PC-3 (cell line): ENCODE data around the gene ZIK1. TPM values are rescaled to one million over a fixed set of nuclear protein-coding genes. Genes with fewer than 3 reads are reported as not detected.

Source experiments
- ATAC-seq: fragments of 200-7000 bp; cut with Tn5 transposase; 2 replicates; pipeline ENCODE4 v1.9.1; 2020; ENCODE audit warnings: mild to moderate bottlenecking, moderate library complexity
- BruUV-seq: library from RNA; stranded (reverse); fragments of 400-500 nt; replicated peaks from 2 replicates; lab custom pipeline; 2021; lab: Mats Ljungman, UMichigan
- CTCF ChIA-PET: fragments of 300-600 bp; sonication (Branson Sonifier 250); formaldehyde crosslinking; loops from one replicate; lab custom pipeline; 2022; ENCODE audit warnings: antibody characterized with exemption; lab: Charles Lee
- POLR2A ChIA-PET: fragments of 300-600 bp; sonication (Branson Sonifier 250); formaldehyde crosslinking; loops from one replicate; lab custom pipeline; 2022; ENCODE audit warnings: antibody characterized with exemption; ENCODE audit not compliant: unreplicated experiment; lab: Charles Lee
- DNase-seq: peaks from one replicate; pipeline ENCODE4 v3.0.0-alpha.2; 2015
- H2AFZ ChIP-seq: fragments of 300-600 bp; sonication (generic); 2 replicates; pipeline ENCODE4 v1.6.0; 2016; ENCODE audit warnings: antibody characterized with exemption, low read length
- H3F3A ChIP-seq: fragments of 300-600 bp; sonication (generic); one replicate; pipeline ENCODE4 v1.6.0; 2017; ENCODE audit warnings: antibody characterized with exemption, low read length, control low read depth, mild to moderate bottlenecking; ENCODE audit not compliant: unreplicated experiment
- H3K27ac ChIP-seq: fragments of 300-600 bp; sonication (generic); 2 replicates; pipeline ENCODE4 v1.5.1; 2016; ENCODE audit warnings: mild to moderate bottlenecking, low read length
- H3K27me3 ChIP-seq: fragments of 300-600 bp; sonication (generic); 2 replicates; pipeline ENCODE4 v1.6.1; 2016; ENCODE audit warnings: low read length, mixed read lengths
- H3K36me3 ChIP-seq: fragments of 300-600 bp; sonication (generic); 2 replicates; pipeline ENCODE4 v1.6.1; 2016; ENCODE audit warnings: low read depth, mixed run types, low read length, mixed read lengths
- H3K4me1 ChIP-seq: fragments of 300-600 bp; sonication (generic); 2 replicates; pipeline ENCODE4 v1.5.1; 2016; ENCODE audit warnings: low read length; ENCODE audit not compliant: insufficient read depth
- H3K4me2 ChIP-seq: fragments of 300-600 bp; sonication (generic); 2 replicates; pipeline ENCODE4 v1.6.0; 2016; ENCODE audit warnings: low read length
- H3K4me3 ChIP-seq: fragments of 300-600 bp; sonication (generic); 2 replicates; pipeline ENCODE4 v1.5.1; 2016; ENCODE audit warnings: mild to moderate bottlenecking, low read length, mixed read lengths
- H3K79me2 ChIP-seq: fragments of 300-600 bp; sonication (generic); 2 replicates; pipeline ENCODE4 v1.6.1; 2017; ENCODE audit warnings: low read length, mixed read lengths
- H3K9ac ChIP-seq: fragments of 300-600 bp; sonication (generic); 2 replicates; pipeline ENCODE4 v1.6.0; 2016; ENCODE audit warnings: mild to moderate bottlenecking, low read length
- H3K9me2 ChIP-seq: fragments of 300-600 bp; sonication (generic); replicated peaks from 2 replicates; pipeline ENCODE4 v1.6.1; 2016; ENCODE audit warnings: mixed run types, low read length, mixed read lengths
- H3K9me3 ChIP-seq: fragments of 300-600 bp; sonication (generic); 2 replicates; pipeline ENCODE4 v1.6.1; 2016; ENCODE audit warnings: low read length, mixed read lengths
- H4K20me1 ChIP-seq: fragments of 300-600 bp; sonication (generic); 2 replicates; pipeline ENCODE4 v1.6.1; 2016; ENCODE audit warnings: low read length, mixed read lengths
- EZH2 ChIP-seq: fragments of 300-600 bp; sonication (generic); IDR thresholded peaks from one replicate; pipeline ENCODE4 v1.6.1; 2017; ENCODE audit warnings: antibody characterized with exemption, mild to moderate bottlenecking, low read length; ENCODE audit not compliant: unreplicated experiment
- EZH2phosphoT487 ChIP-seq: fragments of 300-600 bp; sonication (generic); IDR thresholded peaks from 2 replicates; pipeline ENCODE4 v1.6.1; 2018; ENCODE audit warnings: mild to moderate bottlenecking, antibody characterized with exemption, low read length, borderline replicate concordance
- intact Hi-C: fragments of 100-400 bp; cut with micrococcal nuclease; formaldehyde crosslinking; loops from 2 replicates; pipeline ENCODE4 v1.9.0; 2023
- total RNA-seq: library from RNA; depleted of rRNA; stranded (reverse); fragments of >200 nt; gene quantifications from 2 replicates; pipeline ENCODE4 v1.2.3, GENCODE V29; 2014
- TF ChIP-seq, protein P1 (sequence below): fragments of 300-600 bp; sonication (generic); conservative IDR thresholded peaks from 2 replicates; pipeline ENCODE4 v1.5.1; 2017; ENCODE audit warnings: antibody characterized with exemption, low read depth, mild to moderate bottlenecking, low read length

ZIK1 gene
- total RNA-seq, 1 experiment from 2014 or later, result 0.33 TPM

DNA sequence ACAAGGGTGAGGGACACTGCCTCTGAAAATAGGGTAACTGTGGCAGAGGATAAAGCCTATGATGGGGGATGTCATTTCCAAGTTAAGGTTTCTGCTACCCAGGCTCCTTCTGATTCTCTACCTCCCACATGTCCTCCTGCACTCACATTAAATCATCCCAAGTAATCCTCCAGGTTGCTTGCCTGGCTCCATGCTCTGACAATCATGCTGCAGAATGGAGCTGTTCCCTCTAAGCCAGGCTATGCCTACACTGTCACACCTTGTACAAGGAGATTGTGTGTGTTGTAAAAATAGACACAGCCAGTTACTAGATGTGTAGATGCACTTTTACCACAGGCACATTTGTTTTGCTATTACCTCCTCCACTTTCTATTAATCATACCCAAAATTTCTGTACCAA is 13.2 kb upstream of the ZIK1 start:
- H3K9ac ChIP-seq, result no peak overlapping the region
- H3F3A ChIP-seq, result no peaks in the 10 kb centered on the region
- H3K9me2 ChIP-seq, result no peaks in the 10 kb centered on the region
- ChIA-PET CTCF (no interaction called here), POLR2A (no interaction called here)
- no peak overlapping the region for H3K27ac ChIP-seq
- H3K36me3 ChIP-seq, result peaks cover 49% of the 10 kb centered on the region
- no peak overlapping the region for H3K4me2 ChIP-seq
- no peak overlapping the region for H2AFZ ChIP-seq
- no peaks in the 10 kb centered on the region for H3K4me1 ChIP-seq
- H3K9me3 ChIP-seq, result peaks cover 87% of the 10 kb centered on the region
- BruUV-seq, result no TSS peak
- DNase-seq (no peak), ATAC-seq (no peak)
- H4K20me1 ChIP-seq, result no peaks in the 10 kb centered on the region
- H3K79me2 ChIP-seq, result no peaks in the 10 kb centered on the region
- H3K4me3 ChIP-seq, result no peak overlapping the region
- no peaks in the 10 kb centered on the region for H3K27me3 ChIP-seq
- TF ChIP-seq EZH2, result no peak
- TF ChIP-seq EZH2phosphoT487, result no peak
- TF ChIP-seq, protein P1, sequence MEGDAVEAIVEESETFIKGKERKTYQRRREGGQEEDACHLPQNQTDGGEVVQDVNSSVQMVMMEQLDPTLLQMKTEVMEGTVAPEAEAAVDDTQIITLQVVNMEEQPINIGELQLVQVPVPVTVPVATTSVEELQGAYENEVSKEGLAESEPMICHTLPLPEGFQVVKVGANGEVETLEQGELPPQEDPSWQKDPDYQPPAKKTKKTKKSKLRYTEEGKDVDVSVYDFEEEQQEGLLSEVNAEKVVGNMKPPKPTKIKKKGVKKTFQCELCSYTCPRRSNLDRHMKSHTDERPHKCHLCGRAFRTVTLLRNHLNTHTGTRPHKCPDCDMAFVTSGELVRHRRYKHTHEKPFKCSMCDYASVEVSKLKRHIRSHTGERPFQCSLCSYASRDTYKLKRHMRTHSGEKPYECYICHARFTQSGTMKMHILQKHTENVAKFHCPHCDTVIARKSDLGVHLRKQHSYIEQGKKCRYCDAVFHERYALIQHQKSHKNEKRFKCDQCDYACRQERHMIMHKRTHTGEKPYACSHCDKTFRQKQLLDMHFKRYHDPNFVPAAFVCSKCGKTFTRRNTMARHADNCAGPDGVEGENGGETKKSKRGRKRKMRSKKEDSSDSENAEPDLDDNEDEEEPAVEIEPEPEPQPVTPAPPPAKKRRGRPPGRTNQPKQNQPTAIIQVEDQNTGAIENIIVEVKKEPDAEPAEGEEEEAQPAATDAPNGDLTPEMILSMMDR, result no peak
- intact Hi-C loops, result no loop called here

DNA sequence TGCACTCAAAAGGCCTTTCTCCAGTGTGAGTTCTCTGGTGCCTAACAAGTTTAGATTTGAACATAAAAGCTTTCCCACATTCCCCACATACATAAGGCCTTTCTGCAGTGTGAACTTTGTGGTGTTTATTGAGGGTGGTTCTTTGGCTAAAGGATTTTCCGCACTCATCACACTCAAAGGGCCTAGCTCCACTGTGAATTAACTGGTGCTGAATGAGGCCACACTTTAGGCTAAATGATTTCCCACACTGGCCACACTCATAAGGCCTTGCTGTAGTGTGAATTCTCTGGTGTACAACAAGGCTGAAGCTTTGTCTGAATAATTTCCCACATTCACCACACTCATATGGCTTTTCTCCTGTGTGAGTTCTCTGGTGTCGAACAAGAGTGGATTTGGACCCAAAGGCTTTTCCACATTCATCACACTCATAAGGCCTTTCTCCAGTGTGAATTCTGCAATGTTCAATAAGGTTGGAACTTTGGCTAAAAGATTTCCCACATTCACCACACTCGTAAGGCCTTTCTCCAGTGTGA is 11.5 kb upstream of the ZIK1 start:
- intact Hi-C loops, result no loop called here
- TF ChIP-seq, protein P1, result no peak
- TF ChIP-seq EZH2phosphoT487 (no peak), EZH2 (no peak)
- H4K20me1 ChIP-seq, result no peaks in the 10 kb centered on the region
- peaks cover 2% of the 10 kb centered on the region for H3K79me2 ChIP-seq
- peaks cover 64% of the 10 kb centered on the region for H3K36me3 ChIP-seq
- no peak overlapping the region for H3K4me2 ChIP-seq
- H3K4me3 ChIP-seq, result no peak overlapping the region
- H3K27ac ChIP-seq, result no peak overlapping the region
- H2AFZ ChIP-seq, result no peak overlapping the region
- ChIA-PET CTCF (no interaction called here), POLR2A (no interaction called here)
- H3K9me2 ChIP-seq, result no peaks in the 10 kb centered on the region
- ATAC-seq (no peak), DNase-seq (no peak)
- no peaks in the 10 kb centered on the region for H3F3A ChIP-seq
- peaks cover 79% of the 10 kb centered on the region for H3K9me3 ChIP-seq
- H3K4me1 ChIP-seq, result no peaks in the 10 kb centered on the region
- no peaks in the 10 kb centered on the region for H3K27me3 ChIP-seq
- no TSS peak for BruUV-seq
- no peak overlapping the region for H3K9ac ChIP-seq

DNA sequence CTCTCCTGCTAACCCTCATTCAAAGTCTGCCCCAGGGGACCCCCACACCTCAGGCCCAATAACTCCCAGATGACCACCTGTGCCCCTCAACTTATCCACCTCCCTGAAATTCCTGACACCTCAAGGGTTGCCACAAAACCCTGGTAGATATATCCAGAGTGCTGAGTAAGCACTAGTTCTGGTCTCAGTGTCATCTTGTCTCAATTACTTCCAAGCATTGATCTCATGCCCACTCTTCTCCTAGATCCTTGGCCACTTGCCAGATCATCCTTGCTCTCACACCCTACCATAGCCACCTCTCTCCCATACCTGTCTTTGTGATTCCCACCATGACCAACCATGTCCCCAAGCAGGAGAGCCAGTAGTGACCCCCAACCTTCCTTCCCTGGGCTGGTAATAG is 7.3 kb upstream of the ZIK1 start:
- no peaks in the 10 kb centered on the region for H3F3A ChIP-seq
- TF ChIP-seq, protein P1, result no peak
- no peak for TF ChIP-seq EZH2
- no peak for TF ChIP-seq EZH2phosphoT487
- no peak overlapping the region for H3K27ac ChIP-seq
- H3K9me2 ChIP-seq, result no peaks in the 10 kb centered on the region
- no peaks in the 10 kb centered on the region for H4K20me1 ChIP-seq
- POLR2A ChIA-PET, result no interaction called here
- H3K4me1 ChIP-seq, result peaks cover 4% of the 10 kb centered on the region; the same call in 1 of the 2 replicates
- H3K79me2 ChIP-seq, result peaks cover 11% of the 10 kb centered on the region
- no peak overlapping the region for H3K4me2 ChIP-seq
- BruUV-seq, result no TSS peak
- H3K27me3 ChIP-seq, result no peaks in the 10 kb centered on the region
- peaks cover 65% of the 10 kb centered on the region for H3K9me3 ChIP-seq
- peaks cover 64% of the 10 kb centered on the region for H3K36me3 ChIP-seq
- intact Hi-C loops, result loop anchor here (5.0 kb wide), 1 partner anchor 171 kb away; the partner anchor contains the start of gene ZNF776
- H3K4me3 ChIP-seq, result no peak overlapping the region
- no peak overlapping the region for H3K9ac ChIP-seq
- ATAC-seq (no peak), DNase-seq (no peak)
- CTCF ChIA-PET, result no interaction called here
- no peak overlapping the region for H2AFZ ChIP-seq
